ENCODE measurements around the gene DNM1L. TPM values are rescaled to one million over a fixed set of nuclear protein-coding genes. Genes with fewer than 3 reads are reported as not detected.

DNM1L gene
- polyA plus RNA-seq, 2 of the 4 experiments (the other 2 are of a cell fraction), result 67.0 to 121 TPM

GRCh38 chr12:32761716-32762115, 82.6 kb downstream of the DNM1L start:
- H3K9me3 ChIP-seq, result no peaks in the 10 kb centered on the region
- ATAC-seq (no peak), DNase-seq (ENCODE audit: low read depth in 1 of 2, low spot score in 1 of 2) (no peak), FAIRE-seq (no peak)
- no peak overlapping the region for H3K27ac ChIP-seq
- peaks cover under 1% of the 10 kb centered on the region; the same call in 2 of the 3 replicates for H3K4me1 ChIP-seq
- H3K4me3 ChIP-seq, result no peak overlapping the region
- ChIA-PET CTCF (no interaction called here), POLR2A (no interaction called here)
- H3K4me2 ChIP-seq, result no peak overlapping the region
- 3% methylated on average over 1 of the region's 1 CpG for WGBS (ENCODE audit: missing lambda C conversion rate)
- no peak for TF ChIP-seq ZFP36 (IDR thresholded peaks at IDR 0.05; ENCODE audit: borderline replicate concordance, partially characterized antibody)
- no peak for TF ChIP-seq EP300 (IDR thresholded peaks at IDR 0.05)

GRCh38 chr12:32765906-32766305, 86.8 kb downstream of the DNM1L start:
- ATAC-seq, result no peak
- no peaks in the 10 kb centered on the region for H3K9me3 ChIP-seq
- FAIRE-seq, result no peak
- H3K4me1 ChIP-seq, result no peaks in the 10 kb centered on the region
- ChIA-PET CTCF (interaction anchor here (2.2 kb wide), 1 partner anchor 10 kb away, joined by 14 read pairs; the partner anchor contains the start of gene YARS2), POLR2A (no interaction called here)
- H3K4me3 ChIP-seq, result no peak overlapping the region
- H3K27ac ChIP-seq, result no peak overlapping the region
- H3K4me2 ChIP-seq, result no peak overlapping the region
- WGBS (ENCODE audit: missing lambda C conversion rate), result 30% methylated on average over 4 of the region's 4 CpGs
- TF ChIP-seq ATOH8 (CRISPR knock-in tag; IDR thresholded peaks at IDR 0.05; ENCODE audit: low read depth) (no peak), JUN (IDR thresholded peaks at IDR 0.05) (no peak), CBX2 (IDR thresholded peaks at IDR 0.05; ENCODE audit: borderline replicate concordance, low read depth) (no peak), MAX (IDR thresholded peaks at IDR 0.05) (no peak), E2F6 (IDR thresholded peaks at IDR 0.05; ENCODE audit: borderline replicate concordance, low read depth) (no peak), SMC3 (IDR thresholded peaks at IDR 0.05) (no peak), JUNB (IDR thresholded peaks at IDR 0.05) (no peak), MAZ (IDR thresholded peaks at IDR 0.05; ENCODE audit: borderline replicate concordance, low read depth, low read length) (no peak), RNF2 (IDR thresholded peaks at IDR 0.05; ENCODE audit: borderline replicate concordance, low read depth) (no peak), BCL3 (IDR thresholded peaks at IDR 0.05) (no peak), CHD2 (IDR thresholded peaks at IDR 0.05; ENCODE audit: low read length, partially characterized antibody) (no peak), POLR2AphosphoS2 (conservative IDR thresholded peaks at IDR 0.05; ENCODE audit: low read length) (no peak), HMGXB4 (CRISPR knock-in tag; IDR thresholded peaks at IDR 0.05; ENCODE audit: borderline replicate concordance) (no peak), ESRRA (IDR thresholded peaks at IDR 0.05; ENCODE audit: borderline replicate concordance, low read length) (no peak), FOSL2 (IDR thresholded peaks at IDR 0.05) (no peak), FOSL2 (CRISPR knock-in tag; IDR thresholded peaks at IDR 0.05) (no peak), GATA3 (IDR thresholded peaks at IDR 0.05; ENCODE audit: borderline replicate concordance) (no peak), HES2 (IDR thresholded peaks at IDR 0.05) (no peak)
- no peak for DNase-seq (ENCODE audit: low read depth in 1 of 2, low spot score in 1 of 2)

- no peak overlapping the region for H3K4me2 ChIP-seq
- ATAC-seq (no peak; a peak in 1 of 6 replicates), FAIRE-seq (no peak), DNase-seq (ENCODE audit: low read depth in 1 of 2, low spot score in 1 of 2) (no peak)
- ChIA-PET POLR2A (no interaction called here), CTCF (no interaction called here)
- no peak overlapping the region for H3K4me3 ChIP-seq
- H3K4me1 ChIP-seq, result no peaks in the 10 kb centered on the region
- WGBS (ENCODE audit: missing lambda C conversion rate), result 4% methylated on average over 4 of the region's 4 CpGs
- H3K9me3 ChIP-seq, result no peaks in the 10 kb centered on the region
- no peak overlapping the region for H3K27ac ChIP-seq
- no peak for TF ChIP-seq GATA3 (IDR thresholded peaks at IDR 0.05; ENCODE audit: borderline replicate concordance)
- no peak for TF ChIP-seq CEBPB (IDR thresholded peaks at IDR 0.05)
- TF ChIP-seq MAZ (IDR thresholded peaks at IDR 0.05; ENCODE audit: borderline replicate concordance, low read depth, low read length), result no peak
- TF ChIP-seq PHF8 (IDR thresholded peaks at IDR 0.05; ENCODE audit: borderline replicate concordance, low read depth), result no peak
- TF ChIP-seq SREBF2 (IDR thresholded peaks at IDR 0.05), result no peak
- no peak for TF ChIP-seq BHLHE40 (IDR thresholded peaks at IDR 0.05; ENCODE audit: low read depth, low read length)
- TF ChIP-seq MAX (IDR thresholded peaks at IDR 0.05), result no peak
- TF ChIP-seq EHMT2 (IDR thresholded peaks at IDR 0.05; ENCODE audit: low read depth), result no peak
- TF ChIP-seq PBX3 (IDR thresholded peaks at IDR 0.05), result no peak
- no peak for TF ChIP-seq USF2 (IDR thresholded peaks at IDR 0.05)
- no peak for TF ChIP-seq RARB (CRISPR knock-in tag; IDR thresholded peaks at IDR 0.05)
- no peak for TF ChIP-seq JUN (IDR thresholded peaks at IDR 0.05)
- no peak for TF ChIP-seq TFCP2L1 (CRISPR knock-in tag; IDR thresholded peaks at IDR 0.05)
These were observed 89.4 kb downstream of the DNM1L start for GRCh38 chr12:32768518-32768917.

All from A549 (cell line).